ENCODE data around the gene ADAMTS9.

The ADAMTS9 gene

DNA sequence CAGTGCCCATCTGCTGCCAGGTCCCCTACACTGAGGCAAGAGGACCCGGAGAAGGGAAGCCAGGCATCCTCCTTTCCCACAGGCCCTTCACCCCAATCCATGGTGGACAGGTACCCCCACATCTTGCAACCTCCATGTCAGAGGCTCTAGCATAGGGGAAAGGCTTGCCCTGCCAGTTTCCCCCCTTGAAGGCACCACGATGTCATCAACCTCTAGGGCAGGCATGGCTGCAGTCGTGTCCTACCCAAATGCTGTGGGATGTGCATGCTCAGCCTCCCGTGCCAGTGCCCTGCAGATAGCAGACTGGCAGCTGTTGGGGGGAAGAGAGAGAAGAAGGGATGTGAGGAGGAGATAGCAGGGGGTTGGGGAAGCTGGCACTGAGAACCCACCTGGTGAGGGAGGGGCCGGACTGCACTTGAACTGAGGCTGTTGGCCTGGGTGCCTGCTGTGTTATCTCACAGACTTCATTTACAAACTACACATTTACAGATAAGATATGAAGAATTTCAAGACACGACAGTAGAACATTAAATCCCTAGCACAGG is 197.5 kb downstream of the ADAMTS9 start:
- no peak for DNase-seq (ENCODE audit: low read depth)

DNA sequence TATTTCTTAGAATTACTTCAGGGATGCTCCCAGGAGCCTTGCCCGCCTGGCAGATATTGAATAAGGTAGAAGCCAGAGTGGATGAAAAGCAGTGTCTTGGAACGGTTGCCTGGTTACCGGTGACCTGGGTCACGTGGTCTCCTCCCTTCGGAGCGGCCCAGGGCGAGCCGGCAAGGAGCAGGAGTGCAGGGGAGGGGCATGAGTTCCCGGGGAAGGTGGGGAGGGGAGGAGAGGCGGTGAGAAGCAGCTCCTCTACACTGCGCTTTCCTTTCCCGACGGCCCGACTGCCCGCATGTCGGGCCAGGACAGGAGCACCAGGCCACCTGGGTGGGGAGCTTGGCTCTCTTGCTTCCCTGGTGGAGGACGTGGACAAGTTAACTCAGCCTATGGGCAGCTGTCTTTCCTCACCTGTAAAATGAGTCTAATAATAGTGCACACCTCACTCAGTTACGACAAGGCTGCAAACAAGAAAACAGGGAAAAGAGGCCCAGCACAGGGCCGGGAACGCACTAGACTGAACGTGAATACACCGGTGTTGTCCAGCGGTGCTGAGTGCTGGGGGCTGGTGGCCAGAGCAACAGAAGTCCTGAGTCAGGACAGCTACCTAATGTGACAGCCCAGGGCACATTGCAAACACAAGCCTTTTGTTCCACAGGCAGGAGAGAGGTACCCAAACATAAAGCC is 198.3 kb downstream of the ADAMTS9 start:
- DNase-seq (ENCODE audit: low read depth), result no peak

DNA sequence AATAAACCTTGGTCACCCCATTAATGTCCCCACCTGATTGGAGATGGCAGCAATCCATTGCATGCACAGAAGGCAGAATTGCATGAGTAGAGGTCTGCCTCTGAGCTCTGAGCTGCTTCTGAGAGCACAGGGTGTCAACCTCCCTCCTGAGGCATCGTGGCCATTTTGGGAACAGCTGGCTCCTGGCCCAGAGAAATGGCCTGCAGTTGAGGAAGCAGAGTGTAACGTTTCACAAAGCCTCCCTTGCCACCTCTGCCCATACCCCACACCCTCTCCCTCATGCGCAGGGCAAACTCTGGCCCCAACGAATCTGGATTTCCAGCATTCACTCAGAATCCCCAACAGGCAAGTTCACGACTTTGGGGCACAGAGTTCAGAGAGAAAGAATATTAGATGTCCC is 198.9 kb downstream of the ADAMTS9 start:
- no peak for DNase-seq (ENCODE audit: low read depth)

DNA sequence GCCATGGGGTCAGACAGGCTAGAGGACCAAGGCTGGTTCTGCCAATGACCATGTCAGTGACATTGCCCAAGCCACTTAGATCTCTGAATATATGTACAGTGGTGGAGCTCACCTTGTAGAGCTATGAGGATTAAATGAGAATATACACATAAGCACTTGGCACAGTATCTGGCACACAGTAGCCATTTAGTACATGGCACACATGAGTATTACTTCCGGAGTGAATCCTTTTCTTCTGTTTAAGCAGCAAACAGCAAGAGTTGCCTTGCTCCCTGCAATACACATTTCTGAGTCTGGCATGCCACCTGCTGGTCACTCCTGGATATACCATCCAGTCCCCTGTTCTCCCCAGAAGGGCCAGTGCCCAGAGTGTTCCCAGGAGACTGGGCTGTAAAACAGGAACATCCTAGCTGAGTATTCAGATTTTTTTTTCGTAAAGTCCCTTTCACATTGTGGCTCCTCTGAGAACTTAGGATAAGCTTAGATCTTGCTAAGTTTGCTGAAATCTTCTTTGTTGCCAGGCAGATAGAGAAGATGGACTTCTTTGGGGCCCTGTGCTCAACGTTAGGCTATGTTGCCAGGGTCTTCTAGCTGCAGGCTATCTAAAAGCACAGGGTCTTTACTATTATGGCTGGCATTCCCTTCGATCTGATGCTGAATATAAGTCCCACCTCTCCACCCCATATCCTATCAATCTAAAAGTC is 203.4 kb downstream of the ADAMTS9 start:
- peak; percentile 50 for DNase-seq (ENCODE audit: low read depth)

DNA sequence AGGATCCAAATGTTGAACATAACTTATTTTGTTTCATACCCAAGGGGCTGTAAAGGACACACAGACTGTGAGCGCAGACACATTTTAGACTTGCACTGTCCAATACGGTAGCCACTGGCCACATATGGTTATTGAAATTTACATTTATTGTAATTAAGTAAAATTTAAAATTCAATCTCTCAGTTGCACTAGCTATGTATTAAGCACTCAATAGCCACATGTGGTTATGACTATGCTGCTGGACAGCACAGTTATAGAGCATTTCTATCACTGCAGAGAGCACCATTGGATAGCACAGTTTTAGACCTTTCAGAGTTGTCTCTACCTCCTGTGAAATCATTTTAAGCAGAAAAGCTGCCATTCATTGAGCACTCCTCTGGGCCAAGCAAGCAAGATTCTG is 204.3 kb downstream of the ADAMTS9 start:
- DNase-seq (ENCODE audit: low read depth), result no peak

GRCh38 chr3:64475037-64475436 is 212.8 kb downstream of the ADAMTS9 start:
- no peak for DNase-seq (ENCODE audit: low read depth)

DNA sequence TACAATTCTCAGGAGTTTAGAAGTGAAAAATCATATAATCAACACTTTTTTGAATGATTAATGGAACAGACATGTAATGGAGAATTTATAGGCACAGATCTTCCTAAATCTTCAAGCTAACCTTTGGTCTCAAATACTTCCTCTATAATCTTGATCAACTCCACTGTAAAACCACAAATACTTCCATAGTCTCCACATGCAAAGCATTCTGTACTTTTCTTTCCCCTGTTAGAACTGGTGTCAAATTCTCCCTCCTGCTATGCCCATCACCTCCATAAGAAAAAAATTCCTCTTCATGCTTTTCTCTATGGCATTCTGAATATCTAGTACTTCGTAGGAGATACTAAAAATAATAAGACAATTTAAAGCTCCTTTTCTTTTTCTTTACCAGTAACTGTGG is 214.3 kb downstream of the ADAMTS9 start:
- DNase-seq (ENCODE audit: low read depth), result no peak

- no peak for DNase-seq (ENCODE audit: low read depth)
These were observed 217.4 kb downstream of the ADAMTS9 start for GRCh38 chr3:64470436-64470835.

- no peak for DNase-seq (ENCODE audit: low read depth)
These were observed 220.4 kb downstream of the ADAMTS9 start for GRCh38 chr3:64467255-64467944.
